T47D (cell line): Measurements from ENCODE around the gene OR13J1.
"Not testable (repeated sequence)": the region's sequence is repeated elsewhere in the genome, so short reads cannot be mapped to it uniquely, and the experiment has no call there.

Experiments
- DNase-seq, 2 experiments: peaks; one replicate each; pipeline versions ENCODE4 v3.0.0 to v3.0.0-alpha.2; 2011 to 2012; ENCODE audit warnings: low read depth in 1 of 2, low spot score in 1 of 2
- JUND ChIP-seq: IDR thresholded peaks from 2 replicates; pipeline ENCODE4 v1.6.1; 2012; ENCODE audit warnings: low read depth
- in situ Hi-C: cut with HindIII; loops from 2 replicates; pipeline ENCODE4 v1.10.0; 2016; ENCODE audit warnings: low sequenced_read_pairs, low pct_unique_long_range_greater_than_20kb

Gene OR13J1, protein sequence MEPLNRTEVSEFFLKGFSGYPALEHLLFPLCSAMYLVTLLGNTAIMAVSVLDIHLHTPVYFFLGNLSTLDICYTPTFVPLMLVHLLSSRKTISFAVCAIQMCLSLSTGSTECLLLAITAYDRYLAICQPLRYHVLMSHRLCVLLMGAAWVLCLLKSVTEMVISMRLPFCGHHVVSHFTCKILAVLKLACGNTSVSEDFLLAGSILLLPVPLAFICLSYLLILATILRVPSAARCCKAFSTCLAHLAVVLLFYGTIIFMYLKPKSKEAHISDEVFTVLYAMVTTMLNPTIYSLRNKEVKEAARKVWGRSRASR

DNA sequence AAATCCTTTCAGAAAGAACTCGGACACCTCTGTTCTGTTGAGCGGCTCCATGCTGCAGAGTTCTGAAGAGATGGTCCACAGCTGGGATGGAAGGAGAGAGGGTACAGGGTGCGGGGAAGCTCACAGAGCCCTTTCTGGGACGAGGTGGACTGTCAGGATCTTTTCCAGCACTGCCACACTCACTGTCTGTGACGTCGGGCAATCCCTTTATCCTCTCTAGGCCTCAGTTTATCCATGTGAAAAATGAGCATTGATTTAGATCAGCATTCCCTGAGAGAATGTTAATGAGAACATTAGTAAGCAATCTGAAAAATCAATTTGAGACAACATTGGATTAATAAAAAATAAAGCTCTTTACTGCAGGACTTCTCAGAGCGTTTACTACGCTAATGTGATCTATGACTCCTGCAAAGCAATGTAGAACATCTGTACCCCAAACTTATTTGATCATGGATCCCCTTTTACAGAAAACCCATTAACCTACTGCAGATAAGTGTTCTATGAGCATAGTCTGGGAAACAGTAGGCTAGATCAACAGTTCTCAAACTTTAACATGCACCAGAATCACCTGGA, at the start of gene OR13J1:
Gene OR13J1 (minus strand): TSS at position 51 of the 573 bp plus-strand sequence. CDS start 0 bp downstream, at position 51.
- in situ Hi-C loops, result no loop called here
- no peak for DNase-seq
- TF ChIP-seq JUND, result no peak

DNA sequence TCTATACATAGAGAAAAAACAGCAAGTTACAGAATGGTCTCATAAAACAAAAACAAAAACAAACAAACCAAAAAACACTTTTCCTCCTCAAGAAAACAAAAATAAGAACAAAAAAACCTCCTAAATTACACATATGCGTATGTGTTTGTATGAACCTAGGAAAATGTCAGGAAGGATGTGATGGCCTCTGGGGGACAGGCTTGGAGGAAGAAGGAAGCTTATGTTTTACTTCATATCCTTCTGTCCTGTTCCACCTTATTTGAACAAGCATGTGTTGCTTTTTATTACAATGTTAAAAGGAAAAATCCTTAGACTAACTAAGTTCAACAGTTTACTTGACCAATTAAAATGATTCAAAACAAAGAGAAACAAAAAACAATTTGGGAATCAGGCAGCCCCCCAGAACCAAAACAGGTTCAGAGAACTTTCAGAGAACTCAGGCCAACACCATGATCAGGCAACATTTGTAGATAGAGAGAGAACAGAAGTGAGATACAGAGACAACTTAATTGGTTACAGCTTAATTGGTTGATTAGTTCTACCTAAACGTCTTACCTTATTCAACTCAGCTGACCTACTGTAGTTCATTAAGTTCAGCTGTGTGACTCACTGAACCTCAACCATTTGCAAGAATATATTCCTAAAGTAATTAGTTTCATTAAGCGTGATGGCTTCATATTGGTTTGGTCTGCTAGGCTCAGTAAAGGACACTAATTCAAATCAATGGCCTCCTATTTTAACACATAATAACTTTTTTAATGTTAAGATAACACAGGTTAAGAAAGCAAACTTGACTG, 49.2 kb upstream of the OR13J1 start:
- DNase-seq, result no peak
- in situ Hi-C loops, result no loop called here
- no peak for TF ChIP-seq JUND

DNA sequence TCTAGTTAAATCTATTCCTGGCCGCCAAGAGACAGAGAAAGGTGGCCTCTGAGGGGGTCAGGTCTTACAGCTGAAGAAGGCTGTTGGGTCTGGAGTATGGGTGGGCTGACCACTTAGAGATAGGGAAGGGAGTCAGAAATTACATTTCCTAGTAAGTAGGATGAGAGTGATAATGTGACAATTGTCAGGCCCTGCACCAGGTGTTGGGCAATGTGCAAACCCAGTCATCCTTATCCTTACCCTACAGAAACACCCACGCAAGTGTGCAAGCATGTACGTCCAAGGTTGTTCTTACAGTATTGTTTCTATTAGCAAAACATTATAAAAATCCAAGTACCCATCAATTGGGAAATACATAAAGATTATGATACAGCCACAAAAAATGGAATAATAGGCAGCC, 48.6 kb upstream of the OR13J1 start:
- no peak for DNase-seq
- in situ Hi-C loops, result no loop called here
- no peak for TF ChIP-seq JUND

DNA sequence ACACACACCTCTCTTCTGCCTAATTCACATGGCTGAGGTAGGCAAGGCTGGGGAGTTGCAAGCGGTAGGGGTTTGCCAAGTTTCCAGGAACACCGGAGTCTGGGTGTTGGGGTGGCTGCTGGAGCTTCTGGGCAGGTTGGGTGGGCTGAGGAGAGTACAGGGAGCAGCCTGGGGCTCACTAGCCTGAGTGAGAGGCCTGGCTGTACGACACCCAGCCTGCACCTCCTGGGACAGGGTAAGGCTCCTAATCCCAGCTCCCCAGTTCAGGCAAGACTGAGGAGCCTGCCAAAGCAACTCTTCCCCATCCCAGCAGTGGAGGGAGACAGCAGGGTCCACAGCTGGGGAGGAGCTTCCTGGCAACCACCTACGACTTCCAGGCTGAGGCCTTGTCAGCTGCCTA, 47.1 kb upstream of the OR13J1 start:
- no peak for DNase-seq
- in situ Hi-C loops, result no loop called here
- TF ChIP-seq JUND, result no peak

DNA sequence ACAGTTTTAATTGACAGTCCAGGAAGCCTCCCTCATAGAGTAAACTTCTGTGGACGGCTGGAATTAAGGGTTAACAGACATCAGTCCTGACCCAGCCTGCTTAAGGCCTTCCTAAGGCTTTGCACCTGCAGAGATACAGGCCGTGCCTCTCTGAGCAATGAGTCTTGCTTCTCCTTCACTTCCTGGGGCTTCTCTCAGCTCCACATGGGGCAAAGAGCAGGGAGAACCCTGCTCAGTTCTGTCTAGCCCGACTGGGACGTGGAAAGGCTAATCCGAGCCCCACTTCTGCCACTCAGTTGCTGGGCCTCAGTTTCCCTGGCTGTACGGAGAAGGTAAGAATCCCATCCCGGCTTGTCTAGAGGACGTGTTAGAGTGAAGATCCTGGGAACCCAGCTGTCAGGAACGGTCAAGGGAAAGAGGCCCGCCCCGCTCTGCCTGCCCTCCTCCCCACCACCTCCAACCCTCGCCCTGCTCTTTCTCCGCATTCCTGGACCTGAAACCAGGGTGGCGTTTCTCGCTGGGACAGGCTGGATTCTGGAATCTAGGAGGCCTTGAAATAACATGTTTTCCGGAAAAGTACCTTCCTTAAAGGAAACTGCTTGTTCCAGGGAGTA, 45.6 kb upstream of the OR13J1 start:
- no peak for DNase-seq
- in situ Hi-C loops, result no loop called here

DNA sequence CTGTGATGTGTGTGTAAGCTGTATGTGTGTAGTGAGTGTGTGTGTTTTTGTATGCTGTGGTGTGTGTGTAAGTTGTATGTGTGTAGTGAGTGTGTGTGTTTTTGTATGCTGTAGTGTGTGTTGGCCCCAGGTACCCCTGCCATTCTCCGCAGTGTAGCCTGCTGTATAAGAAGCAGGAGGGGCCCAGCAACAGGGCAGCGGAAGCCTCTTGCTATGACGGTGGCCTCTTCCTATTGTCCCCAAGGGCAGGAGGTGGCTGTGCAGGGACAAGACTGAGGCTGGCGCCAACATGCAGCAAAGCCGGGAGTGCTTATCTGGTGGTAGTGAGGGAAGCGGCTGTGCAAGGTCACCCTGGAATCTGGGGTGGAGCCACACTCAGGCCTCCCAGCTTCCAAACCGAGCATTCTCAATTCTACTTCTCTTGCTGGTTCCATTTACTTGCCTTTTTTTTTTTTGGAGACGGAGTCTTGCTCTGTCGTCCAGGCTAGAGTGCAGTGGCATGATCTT, 44.2 kb upstream of the OR13J1 start:
- in situ Hi-C loops, result no loop called here
- DNase-seq, result no peak
- TF ChIP-seq JUND, result no peak

More for the DNA sequence above, 45.6 kb upstream of the OR13J1 start:
- TF ChIP-seq JUND, result no peak

DNA sequence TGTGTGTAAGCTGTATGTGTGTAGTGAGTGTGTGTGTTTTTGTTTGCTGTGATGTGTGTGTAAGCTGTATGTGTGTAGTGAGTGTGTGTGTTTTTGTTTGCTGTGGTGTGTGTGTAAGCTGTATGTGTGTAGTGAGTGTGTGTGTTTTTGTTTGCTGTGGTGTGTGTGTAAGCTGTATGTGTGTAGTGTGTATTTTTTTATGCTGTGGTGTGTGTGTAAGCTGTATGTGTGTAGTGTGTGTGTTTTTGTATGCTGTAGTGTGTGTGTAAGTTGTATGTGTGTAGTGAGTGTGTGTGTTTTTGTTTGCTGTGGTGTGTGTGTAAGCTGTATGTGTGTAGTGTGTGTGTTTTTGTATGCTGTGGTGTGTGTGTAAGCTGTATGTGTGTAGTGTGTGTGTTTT, 43.2 kb upstream of the OR13J1 start:
- DNase-seq, in situ Hi-C loops: not testable (repeated sequence)

DNA sequence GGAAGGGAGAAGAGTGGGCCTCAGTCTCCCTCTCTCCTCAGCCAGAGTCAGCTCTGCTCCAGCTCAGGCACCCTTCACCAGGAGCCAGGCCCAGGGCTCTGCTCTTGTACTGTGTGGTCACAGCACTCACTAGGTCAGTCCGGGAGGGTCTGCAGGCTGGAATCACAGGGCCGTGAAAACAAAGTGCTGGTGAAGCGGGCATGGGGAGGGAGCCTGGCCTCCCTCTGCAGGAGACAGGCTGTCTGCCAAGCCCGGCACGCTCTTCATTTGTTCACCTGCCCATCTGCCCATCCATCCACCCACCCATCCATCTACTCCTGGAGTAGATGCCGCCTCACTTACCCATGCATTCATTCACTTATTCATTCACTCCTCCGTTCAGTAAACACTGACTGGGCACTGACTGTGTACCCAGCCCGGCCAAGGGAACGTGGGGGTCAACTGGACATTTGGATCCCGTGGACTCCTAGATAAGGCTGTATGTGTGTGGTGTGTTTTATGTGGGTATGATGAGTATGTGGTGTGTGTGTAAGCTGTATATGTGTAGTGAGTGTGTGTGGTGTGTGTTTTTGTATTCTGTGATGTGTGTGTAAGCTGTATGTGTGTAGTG, 42.7 kb upstream of the OR13J1 start:
- DNase-seq, result no peak
- in situ Hi-C loops, result no loop called here
- TF ChIP-seq JUND, result no peak

DNA sequence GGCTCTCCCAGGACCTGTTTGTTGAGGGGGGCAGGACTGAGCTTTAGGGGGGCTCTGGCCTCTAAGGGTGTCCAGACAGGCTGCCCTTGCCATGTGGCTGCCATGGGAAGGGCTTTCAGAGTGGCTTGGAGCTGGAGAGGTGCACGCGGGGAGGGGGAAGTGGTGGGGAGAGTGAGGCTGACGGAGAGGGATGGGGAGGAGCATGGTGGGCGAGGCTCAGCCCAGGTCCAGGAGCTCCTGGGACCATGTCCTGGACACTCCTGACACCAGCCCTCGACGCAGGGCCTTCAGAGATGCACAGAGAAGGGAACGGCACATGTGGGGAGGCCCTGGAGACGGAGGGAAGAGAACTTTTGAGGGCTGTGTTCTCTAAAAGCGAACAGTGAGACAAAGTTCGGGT, 41.5 kb upstream of the OR13J1 start:
- in situ Hi-C loops, result no loop called here
- no peak for DNase-seq
- no peak for TF ChIP-seq JUND

DNA sequence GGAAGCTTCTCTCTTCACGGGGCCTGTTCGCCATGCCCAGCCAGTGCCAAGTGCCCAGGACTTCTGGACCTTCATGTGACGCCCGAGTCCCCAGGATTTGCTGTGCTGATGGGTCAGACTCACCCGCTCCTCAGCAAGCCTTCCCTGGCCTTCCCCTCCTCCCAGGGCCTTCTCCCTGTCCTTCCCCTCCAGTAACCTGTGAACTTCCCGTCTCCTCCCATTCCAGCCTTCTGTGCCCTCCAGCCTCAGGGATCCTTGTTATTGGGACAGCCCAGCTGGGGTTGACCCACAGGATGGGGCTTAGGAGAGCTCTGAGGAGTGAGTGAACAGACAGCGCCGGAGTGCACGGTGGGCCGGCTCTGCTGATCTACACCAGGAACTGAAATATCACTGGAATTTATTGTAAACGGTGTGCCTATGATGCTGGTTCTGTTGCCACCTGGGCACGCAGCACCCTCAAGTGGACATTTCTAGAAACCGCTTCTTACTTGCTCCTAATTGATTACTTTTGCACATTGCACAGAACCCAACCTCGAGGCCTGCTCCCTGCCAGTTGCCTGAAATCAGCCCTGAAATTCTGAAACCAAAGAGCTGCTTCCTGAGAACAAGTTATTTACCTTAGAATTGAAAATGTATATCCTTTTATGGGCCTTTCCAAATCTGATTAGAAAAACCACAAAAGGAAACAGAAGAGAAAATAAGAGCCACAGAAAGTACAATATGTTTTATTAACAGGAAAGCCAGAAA, 40.6 kb upstream of the OR13J1 start:
- TF ChIP-seq JUND, result no peak
- DNase-seq, result peak; percentile 33 to 73
- in situ Hi-C loops, result no loop called here

DNA sequence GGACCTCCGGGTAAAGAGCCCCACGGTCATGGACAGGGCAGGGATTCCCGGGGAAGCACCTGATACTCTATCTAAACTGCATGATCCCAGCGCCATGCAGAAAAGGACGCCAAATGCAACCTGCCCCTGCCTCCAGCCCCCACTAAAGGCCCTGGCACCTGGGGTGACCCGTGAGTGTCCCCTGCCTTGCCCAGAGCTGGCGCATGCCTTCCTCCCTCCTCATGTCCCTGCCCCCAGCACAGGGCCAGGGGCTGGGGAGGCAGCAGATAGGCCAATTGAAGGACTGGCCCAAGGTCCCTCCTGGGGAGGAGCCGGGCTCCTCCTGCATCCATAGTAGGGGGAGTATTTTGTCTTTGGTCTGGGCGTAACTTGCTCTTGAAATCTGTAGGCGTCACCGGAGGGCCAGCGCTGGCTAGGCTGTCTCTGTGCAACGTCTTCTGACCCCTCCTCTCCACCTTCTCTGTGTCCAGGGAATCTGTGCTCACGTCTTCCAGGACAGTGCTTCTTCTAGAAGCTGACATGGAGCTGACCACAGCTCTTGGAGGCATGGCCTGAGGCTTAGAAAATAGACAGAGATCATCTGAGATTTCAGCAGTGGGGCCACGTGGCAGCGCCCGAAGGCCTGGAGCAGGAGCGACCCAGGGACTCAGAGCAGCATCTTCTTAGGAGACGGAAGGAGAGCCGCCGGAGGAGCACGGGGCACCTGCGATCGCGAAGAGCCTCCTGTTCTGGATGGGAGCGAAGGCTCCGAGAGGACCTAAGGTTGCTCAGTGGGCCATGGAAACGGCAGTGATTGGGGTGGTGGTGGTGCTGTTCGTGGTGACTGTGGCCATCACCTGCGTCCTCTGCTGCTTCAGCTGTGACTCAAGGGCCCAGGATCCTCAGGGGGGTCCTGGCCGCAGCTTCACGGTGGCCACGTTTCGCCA, 39.7 kb upstream of the OR13J1 start:
- in situ Hi-C loops, result no loop called here

More for the DNA sequence above, 39.7 kb upstream of the OR13J1 start:
- DNase-seq, result no peak
- no peak for TF ChIP-seq JUND
